Lower leg skin (tissue), 4 donors: ENCODE data around the gene LILRA5. TPM values are rescaled to one million over a fixed set of nuclear protein-coding genes. Genes with fewer than 3 reads are reported as not detected.
"Not testable (repeated sequence)": the region's sequence is repeated elsewhere in the genome, so short reads cannot be mapped to it uniquely, and the experiment has no call there.

Source experiments
- DNase-seq, 2 donors: peaks; one replicate each; pipeline ENCODE4 v3.0.0-alpha.2; 2019; ENCODE audit warnings: low spot score in 2 of 2
- H3K4me3 ChIP-seq: fragments of 200-600 bp; sonication (generic); 2 replicates; pipeline ENCODE4 v1.5.1; 2017; ENCODE audit warnings: mild to moderate bottlenecking, low read depth; ENCODE audit not compliant: poor library complexity, severe bottlenecking
- POLR2A ChIP-seq, 2 donors: fragments of 450-650 bp; IDR thresholded peaks; one replicate each; pipeline ENCODE4 v1.6.1; 2016 to 2017; ENCODE audit warnings: antibody characterized with exemption in 2 of 2, mild to moderate bottlenecking in 1 of 2, moderate library complexity in 1 of 2
- WGBS, 2 donors: methylation state at CpG; one replicate each; pipeline ENCODE4 v1.1.5; 2018; 5-methylcytosine and 5-hydroxymethylcytosine counted together
- intact Hi-C: fragments of 100-400 bp; cut with DNase I; formaldehyde crosslinking; loops from one replicate; pipeline ENCODE4 v1.15.0; 2023; ENCODE audit warnings: low total_unique reads
- total RNA-seq, 4 donors: library from RNA; depleted of rRNA; stranded (reverse); fragments of >200 nt; gene quantifications; one replicate each; pipeline ENCODE4 v1.1.0, GENCODE V29; 2016
- TF ChIP-seq, protein P1 (sequence below), 3 donors: fragments of 450-650 bp; IDR thresholded peaks; one replicate each; pipeline ENCODE4 v1.5.1; 2016; ENCODE audit warnings: antibody characterized with exemption in 3 of 3, mild to moderate bottlenecking in 3 of 3, moderate library complexity in 2 of 3

Gene LILRA5
- total RNA-seq, 4 donors from 2014 or later = 0.59 to 2.4 TPM; not detected in 2

DNA sequence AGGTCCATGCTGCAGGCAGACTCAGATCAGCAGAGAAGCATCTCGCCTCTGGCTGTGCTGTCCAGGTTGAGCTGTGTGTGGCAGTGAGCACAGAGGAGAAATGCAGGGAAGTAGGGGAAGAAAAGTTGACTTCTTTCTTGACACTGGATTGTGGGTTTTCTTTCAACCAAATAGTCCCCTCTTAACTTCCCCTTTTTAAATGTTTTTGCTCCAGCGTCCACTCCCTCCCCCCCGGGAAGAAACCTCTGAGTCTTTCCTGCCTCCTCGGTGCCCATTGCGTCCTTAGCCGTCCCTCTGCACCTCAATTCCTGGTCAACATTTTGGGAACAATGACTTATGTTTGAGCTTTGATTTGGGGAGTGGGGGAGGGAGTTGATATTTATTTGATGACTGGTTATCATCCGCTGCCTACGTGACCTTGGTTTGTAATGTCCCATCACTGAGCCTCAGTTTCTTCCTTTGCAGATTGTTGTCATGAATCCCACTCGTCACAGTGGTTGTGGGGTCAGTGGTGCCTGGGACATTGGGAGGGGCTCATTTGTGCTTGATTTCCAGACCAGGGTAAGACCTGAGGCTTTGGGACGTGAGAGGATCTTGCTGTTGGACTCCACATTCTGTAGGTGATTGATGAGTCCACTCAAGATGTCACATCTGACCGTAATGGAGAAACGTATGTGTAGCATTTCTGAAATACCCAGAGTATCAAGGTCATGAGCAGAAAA lies 31.8 kb downstream of the LILRA5 start, which contains the start of gene LILRB2:
Gene LILRB2, minus strand, starts transcription at position 104 of the 722 bp plus-strand sequence. CDS start 614 bp downstream, outside the sequence.
- DNase-seq = peak in 1 of 2 donors; percentile 42
- no peak within 1 kb of the TSS for H3K4me3 ChIP-seq
- WGBS, 2 donors = 69 to 71% methylated on average over 12 of the region's 12 CpGs
- intact Hi-C loops = no loop called here
- TF ChIP-seq, protein P1, sequence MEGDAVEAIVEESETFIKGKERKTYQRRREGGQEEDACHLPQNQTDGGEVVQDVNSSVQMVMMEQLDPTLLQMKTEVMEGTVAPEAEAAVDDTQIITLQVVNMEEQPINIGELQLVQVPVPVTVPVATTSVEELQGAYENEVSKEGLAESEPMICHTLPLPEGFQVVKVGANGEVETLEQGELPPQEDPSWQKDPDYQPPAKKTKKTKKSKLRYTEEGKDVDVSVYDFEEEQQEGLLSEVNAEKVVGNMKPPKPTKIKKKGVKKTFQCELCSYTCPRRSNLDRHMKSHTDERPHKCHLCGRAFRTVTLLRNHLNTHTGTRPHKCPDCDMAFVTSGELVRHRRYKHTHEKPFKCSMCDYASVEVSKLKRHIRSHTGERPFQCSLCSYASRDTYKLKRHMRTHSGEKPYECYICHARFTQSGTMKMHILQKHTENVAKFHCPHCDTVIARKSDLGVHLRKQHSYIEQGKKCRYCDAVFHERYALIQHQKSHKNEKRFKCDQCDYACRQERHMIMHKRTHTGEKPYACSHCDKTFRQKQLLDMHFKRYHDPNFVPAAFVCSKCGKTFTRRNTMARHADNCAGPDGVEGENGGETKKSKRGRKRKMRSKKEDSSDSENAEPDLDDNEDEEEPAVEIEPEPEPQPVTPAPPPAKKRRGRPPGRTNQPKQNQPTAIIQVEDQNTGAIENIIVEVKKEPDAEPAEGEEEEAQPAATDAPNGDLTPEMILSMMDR (IDR thresholded peaks at IDR 0.05) = no peak
- TF ChIP-seq POLR2A (IDR thresholded peaks at IDR 0.05) = no peak

DNA sequence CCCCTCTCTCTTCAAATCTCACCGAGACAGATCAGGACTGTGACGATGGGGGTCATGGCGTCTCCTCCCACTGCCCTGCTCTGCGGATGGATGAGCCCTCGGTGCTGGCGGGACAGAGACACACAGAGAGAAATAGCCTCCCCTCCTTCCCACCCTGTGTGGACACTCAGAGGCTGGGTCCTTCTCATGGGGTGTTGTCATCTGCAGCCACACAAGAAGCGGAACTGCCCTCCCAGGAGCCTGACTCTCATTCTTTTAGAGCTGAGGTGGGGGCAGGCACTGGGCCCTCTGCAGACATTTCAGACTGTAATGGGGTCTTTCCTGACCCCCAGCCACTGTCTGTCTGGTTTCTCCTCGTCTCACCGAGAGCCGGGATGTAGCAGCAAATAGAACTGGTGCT lies 32.5 kb downstream of the LILRA5 start:
- H3K4me3 ChIP-seq, intact Hi-C loops: not testable (repeated sequence)
- DNase-seq = peak in 1 of 2 donors; percentile 88
- 55 to 70% methylated on average over 10 of the region's 10 CpGs for WGBS, 2 donors

DNA sequence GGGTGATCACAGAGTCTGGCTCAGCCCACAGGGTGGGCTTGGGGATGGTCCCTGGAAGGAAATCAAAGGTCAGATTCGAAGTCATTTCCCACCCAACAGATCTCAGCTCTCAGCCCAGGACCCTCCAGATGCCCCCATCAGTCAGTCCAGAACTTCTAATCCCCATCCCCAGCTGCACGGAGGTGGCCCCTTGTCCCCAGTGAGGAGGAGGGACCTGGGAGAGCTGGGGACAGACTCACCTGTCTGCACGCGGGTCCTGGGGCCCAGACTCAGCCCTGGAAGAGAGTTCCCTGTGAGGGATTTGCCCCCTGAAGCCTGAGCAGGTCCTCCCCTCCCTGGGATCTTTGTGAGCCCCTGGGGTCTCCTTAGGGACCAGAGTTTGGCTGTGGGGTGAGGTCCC lies 32.9 kb downstream of the LILRA5 start:
- H3K4me3 ChIP-seq, intact Hi-C loops: not testable (repeated sequence)
- WGBS, 2 donors = 27 to 44% methylated on average over 4 of the region's 4 CpGs
- DNase-seq = peak in 1 of 2 donors; percentile 59

GRCh38 chr19:54279406-54279962 lies 33.5 kb downstream of the LILRA5 start:
- intact Hi-C loops = no loop called here
- peak in 1 of 2 donors; percentile 75 for DNase-seq
- no peak overlapping the region for H3K4me3 ChIP-seq
- WGBS, 2 donors = 82 to 86% methylated on average over 18 of the region's 18 CpGs
- TF ChIP-seq, protein P1 (IDR thresholded peaks at IDR 0.05) = no peak
- TF ChIP-seq POLR2A (IDR thresholded peaks at IDR 0.05) = no peak

DNA sequence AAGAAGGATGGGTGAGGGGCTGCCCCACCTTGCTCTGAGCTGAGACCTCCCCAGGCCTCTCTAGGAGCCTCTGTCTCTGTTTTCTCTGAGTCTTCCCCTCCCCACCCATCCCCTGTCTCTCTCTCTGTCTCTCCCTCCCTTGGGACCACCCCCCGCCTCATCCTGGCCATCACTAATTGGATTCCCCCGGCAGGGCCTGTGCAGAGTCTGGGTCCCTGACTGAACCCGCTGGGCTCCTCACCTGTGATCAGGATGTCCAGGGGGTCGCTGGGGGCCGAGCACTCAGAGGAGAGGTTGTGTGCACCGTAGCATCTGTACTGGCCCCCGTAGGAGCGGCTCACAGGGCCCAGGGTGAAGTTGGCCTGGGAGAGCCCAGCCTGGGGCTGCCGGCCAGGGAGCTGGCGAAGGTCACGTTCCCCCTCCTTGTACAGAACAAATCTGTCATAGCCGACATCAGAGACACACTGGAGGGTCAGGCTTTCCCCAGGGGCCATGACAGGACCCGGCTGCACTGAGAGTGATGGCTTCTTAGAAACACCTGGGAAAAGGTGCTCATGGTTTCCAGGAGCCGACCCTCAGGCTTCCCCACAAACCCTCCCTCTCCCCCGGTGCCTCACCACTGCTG lies 34.3 kb downstream of the LILRA5 start:
- H3K4me3 ChIP-seq, intact Hi-C loops: not testable (repeated sequence)
- WGBS, 2 donors = 60 to 80% methylated on average over 9 to 15 of the region's 15 CpGs
- peak in 1 of 2 donors; percentile 74 for DNase-seq

- DNase-seq = peak in 1 of 2 donors; percentile 58
- WGBS, 2 donors = 79 to 88% methylated on average over 12 to 13 of the region's 13 CpGs
- intact Hi-C loops, H3K4me3 ChIP-seq: not testable (repeated sequence)
Measured at GRCh38 chr19:54278056-54278455, 34.9 kb downstream of the LILRA5 start.

- WGBS, 2 donors = 50 to 55% methylated on average over 5 to 10 of the region's 15 CpGs
- H3K4me3 ChIP-seq, intact Hi-C loops: not testable (repeated sequence)
- DNase-seq = peak in 1 of 2 donors; percentile 46
Measured at GRCh38 chr19:54277111-54277615, 35.8 kb downstream of the LILRA5 start.

DNA sequence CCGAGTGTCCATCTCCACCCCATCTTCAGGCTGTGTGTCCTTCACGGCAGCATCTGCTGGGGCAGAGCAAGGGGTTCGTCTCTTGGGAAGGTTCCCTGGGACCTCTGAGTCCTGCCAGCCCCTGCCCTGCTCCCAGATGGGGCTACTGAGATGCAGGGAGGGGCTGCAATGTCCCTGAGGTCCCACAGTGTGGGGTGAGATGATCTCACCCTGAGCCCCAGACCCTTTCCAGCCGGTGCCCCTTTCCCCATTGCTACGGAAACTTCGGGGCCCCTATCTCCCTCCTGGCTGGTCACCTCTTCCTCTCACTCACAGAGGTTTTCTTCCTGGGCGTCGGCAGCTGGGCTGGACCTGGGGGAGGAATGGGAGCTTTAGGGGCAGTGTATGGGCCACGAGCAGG lies 37.0 kb downstream of the LILRA5 start:
- peak in 1 of 2 donors; percentile 49 for DNase-seq
- intact Hi-C loops = no loop called here
- TF ChIP-seq, protein P1 (IDR thresholded peaks at IDR 0.05) = no peak
- no peak overlapping the region for H3K4me3 ChIP-seq
- WGBS, 2 donors = 50 to 52% methylated on average over 6 to 9 of the region's 9 CpGs

GRCh38 chr19:54274516-54274915 lies 38.5 kb downstream of the LILRA5 start:
- DNase-seq, intact Hi-C loops, H3K4me3 ChIP-seq: not testable (repeated sequence)
- 65 to 69% methylated on average over 5 to 9 of the region's 9 CpGs for WGBS, 2 donors
